DMS 273 (cell line): ENCODE measurements around the gene KIF11.
A peak's percentile ranks its signal among the peaks of the same experiment; 100 is the strongest.

Source experiments
- DNase-seq: peaks from one replicate; lab custom pipeline; 2025; ENCODE audit not compliant: unreplicated experiment; lab: John Stamatoyannopoulos, UW

Gene KIF11

DNA sequence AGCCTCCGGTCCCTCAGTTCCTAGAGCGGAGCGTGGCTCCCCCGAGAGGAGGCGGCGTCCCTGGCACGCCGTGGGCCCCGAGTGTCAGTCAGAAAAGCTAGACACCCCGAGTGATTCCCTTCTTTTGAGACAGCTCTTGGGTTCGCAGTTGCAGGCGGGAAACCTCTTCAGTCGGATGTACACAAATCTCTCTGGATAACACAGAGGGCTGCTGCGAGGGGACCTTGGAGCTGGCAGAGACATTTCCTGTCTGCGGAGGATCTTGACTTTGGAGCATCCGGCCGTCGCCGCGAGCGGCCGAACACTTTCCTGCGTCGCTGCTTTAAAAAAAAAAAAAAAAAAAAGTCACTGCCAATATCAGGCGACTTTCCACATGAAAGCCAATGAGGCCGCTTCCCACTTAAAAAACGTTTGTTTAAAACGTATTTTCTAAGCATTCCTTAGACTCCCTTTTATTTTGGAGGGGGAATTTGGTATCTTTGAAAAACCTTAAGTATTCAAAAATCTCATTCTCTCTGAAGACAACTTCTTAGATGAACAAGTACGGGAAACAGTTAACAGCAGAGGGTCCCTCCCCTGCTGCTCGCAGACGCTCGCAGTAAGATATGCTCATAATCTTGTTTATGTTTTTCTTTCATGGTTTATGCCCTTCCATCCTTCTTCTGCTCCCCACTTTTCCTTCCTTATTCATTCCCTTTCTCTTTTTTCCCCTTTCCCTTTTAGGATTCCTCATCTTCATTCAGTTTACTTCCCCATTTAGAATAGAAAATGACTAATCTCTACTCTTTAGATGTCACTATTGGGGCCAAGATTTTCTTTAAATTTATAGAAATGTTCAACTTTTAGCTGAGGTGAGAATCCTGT is 106.8 kb downstream of the KIF11 start:
- peak; percentile 61 for DNase-seq

DNA sequence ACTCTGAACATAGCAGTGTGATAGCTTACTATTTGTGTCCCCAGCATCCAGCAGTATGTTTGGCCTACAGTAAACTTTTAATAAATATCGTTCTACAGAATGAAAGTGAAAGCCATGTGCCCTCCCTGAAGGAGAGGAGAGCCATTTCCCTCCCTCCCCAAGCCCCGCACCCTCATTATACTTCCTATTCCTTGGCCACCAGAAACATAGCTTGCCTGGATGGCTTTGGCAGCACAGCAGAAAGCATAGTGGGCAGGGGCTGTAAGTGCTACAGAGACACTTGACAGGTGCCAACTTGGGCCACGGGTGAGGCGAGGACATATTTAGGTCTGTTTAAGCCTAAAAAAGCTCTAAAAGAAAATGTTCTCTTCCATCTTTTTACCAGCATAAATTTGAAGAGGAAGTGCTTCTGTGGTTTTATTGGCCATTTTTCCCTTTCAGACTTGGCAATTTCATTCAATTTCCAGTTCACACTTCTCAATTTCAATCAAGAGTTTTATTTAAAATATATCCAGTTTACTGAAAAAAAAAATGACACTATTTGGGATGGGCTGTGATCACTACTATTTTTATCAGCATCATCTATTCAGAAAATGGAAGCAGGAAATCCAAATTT is 109.5 kb downstream of the KIF11 start:
- DNase-seq: no peak
